ENCODE data around the gene ZNF610.

- no peak for TF ChIP-seq HNF1B (CRISPR knock-in tag; IDR thresholded peaks at IDR 0.05)
- no peak for TF ChIP-seq ZNF296 (CRISPR knock-in tag; conservative IDR thresholded peaks at IDR 0.05)
- TF ChIP-seq USF2 (IDR thresholded peaks at IDR 0.05; ENCODE audit: low read depth, low read length), result no peak
- no peak for TF ChIP-seq USF2 (CRISPR knock-in tag; IDR thresholded peaks at IDR 0.05; ENCODE audit: borderline replicate concordance)
- 0 out of 2 replicates have a peak, but pooled peaks have one; percentile 3 for TF ChIP-seq CTCF (CRISPR knock-in tag; IDR thresholded peaks at IDR 0.05)
- TF ChIP-seq ZNF782 (CRISPR knock-in tag; IDR thresholded peaks at IDR 0.05; ENCODE audit: borderline replicate concordance), result no peak
- TF ChIP-seq IRF2 (CRISPR knock-in tag; IDR thresholded peaks at IDR 0.05), result no peak
- TF ChIP-seq ARNT (IDR thresholded peaks at IDR 0.05), result no peak
- no peak for TF ChIP-seq POLR2G (IDR thresholded peaks at IDR 0.05; ENCODE audit: low read depth, low read length)
- no peak for TF ChIP-seq TOE1 (CRISPR knock-in tag; IDR thresholded peaks at IDR 0.05)
These were observed 55.1 kb downstream of the ZNF610 start for GRCh38 chr19:52391135-52391534.

Data from HepG2 (cell line).